GM18951 (cell line): ENCODE data around the gene NAT9.

Experiments used
- POLR2A ChIP-seq: IDR thresholded peaks from 4 replicates; pipeline ENCODE4 v1.6.1; 2011; ENCODE audit warnings: mild to moderate bottlenecking; ENCODE audit not compliant: insufficient read length, insufficient read depth; ENCODE audit errors: extremely low read depth
- in situ Hi-C: fragments of 300-500 bp; cut with MboI; formaldehyde crosslinking; loops from one replicate; pipeline ENCODE4 v1.12.0; 2022; ENCODE audit warnings: low sequenced_read_pairs, mixed read lengths, inconsistent platforms; ENCODE audit not compliant: unreplicated experiment

NAT9 gene

GRCh38 chr17:74812109-74813009 is 36.2 kb upstream of the NAT9 start:
- no peak for TF ChIP-seq POLR2A
- in situ Hi-C loops: no loop called here

- in situ Hi-C loops: no loop called here
Measured at GRCh38 chr17:74810699-74811485, 34.7 kb upstream of the NAT9 start.

GRCh38 chr17:74808714-74809430 is 32.7 kb upstream of the NAT9 start:
- in situ Hi-C loops: no loop called here

More at GRCh38 chr17:74810699-74811485, 34.7 kb upstream of the NAT9 start:
- no peak for TF ChIP-seq POLR2A

GRCh38 chr17:74807925-74808324 is 31.8 kb upstream of the NAT9 start:
- in situ Hi-C loops: no loop called here
- no peak for TF ChIP-seq POLR2A

More at GRCh38 chr17:74808714-74809430, 32.7 kb upstream of the NAT9 start:
- TF ChIP-seq POLR2A: no peak

- no peak for TF ChIP-seq POLR2A
- in situ Hi-C loops: no loop called here
Measured at GRCh38 chr17:74807441-74807840, 31.3 kb upstream of the NAT9 start.

- no peak for TF ChIP-seq POLR2A
- in situ Hi-C loops: no loop called here
Measured at GRCh38 chr17:74806334-74806733, 30.2 kb upstream of the NAT9 start.

GRCh38 chr17:74805591-74805991 is 29.4 kb upstream of the NAT9 start:
- in situ Hi-C loops: no loop called here
- TF ChIP-seq POLR2A: no peak

GRCh38 chr17:74804683-74805082 is 28.5 kb upstream of the NAT9 start:
- no peak for TF ChIP-seq POLR2A
- in situ Hi-C loops: no loop called here

GRCh38 chr17:74803971-74804370 is 27.8 kb upstream of the NAT9 start:
- in situ Hi-C loops: no loop called here
- no peak for TF ChIP-seq POLR2A

- no peak for TF ChIP-seq POLR2A
Measured at GRCh38 chr17:74803388-74803930, 27.3 kb upstream of the NAT9 start.

GRCh38 chr17:74801896-74802295 is 25.8 kb upstream of the NAT9 start:
- in situ Hi-C loops: no loop called here
- no peak for TF ChIP-seq POLR2A

More at GRCh38 chr17:74803388-74803930, 27.3 kb upstream of the NAT9 start:
- in situ Hi-C loops: no loop called here

GRCh38 chr17:74800531-74800930 is 24.4 kb upstream of the NAT9 start:
- in situ Hi-C loops: no loop called here
- no peak for TF ChIP-seq POLR2A

- TF ChIP-seq POLR2A: no peak
- in situ Hi-C loops: no loop called here
Measured at GRCh38 chr17:74799097-74799496, 23.0 kb upstream of the NAT9 start.
